Measurements from ENCODE around the gene PDHX.
A peak's percentile ranks its signal among the peaks of the same experiment; 100 is the strongest.
"Not testable (repeated sequence)": the region's sequence is repeated elsewhere in the genome, so short reads cannot be mapped to it uniquely, and the experiment has no call there.

Gene PDHX

DNA sequence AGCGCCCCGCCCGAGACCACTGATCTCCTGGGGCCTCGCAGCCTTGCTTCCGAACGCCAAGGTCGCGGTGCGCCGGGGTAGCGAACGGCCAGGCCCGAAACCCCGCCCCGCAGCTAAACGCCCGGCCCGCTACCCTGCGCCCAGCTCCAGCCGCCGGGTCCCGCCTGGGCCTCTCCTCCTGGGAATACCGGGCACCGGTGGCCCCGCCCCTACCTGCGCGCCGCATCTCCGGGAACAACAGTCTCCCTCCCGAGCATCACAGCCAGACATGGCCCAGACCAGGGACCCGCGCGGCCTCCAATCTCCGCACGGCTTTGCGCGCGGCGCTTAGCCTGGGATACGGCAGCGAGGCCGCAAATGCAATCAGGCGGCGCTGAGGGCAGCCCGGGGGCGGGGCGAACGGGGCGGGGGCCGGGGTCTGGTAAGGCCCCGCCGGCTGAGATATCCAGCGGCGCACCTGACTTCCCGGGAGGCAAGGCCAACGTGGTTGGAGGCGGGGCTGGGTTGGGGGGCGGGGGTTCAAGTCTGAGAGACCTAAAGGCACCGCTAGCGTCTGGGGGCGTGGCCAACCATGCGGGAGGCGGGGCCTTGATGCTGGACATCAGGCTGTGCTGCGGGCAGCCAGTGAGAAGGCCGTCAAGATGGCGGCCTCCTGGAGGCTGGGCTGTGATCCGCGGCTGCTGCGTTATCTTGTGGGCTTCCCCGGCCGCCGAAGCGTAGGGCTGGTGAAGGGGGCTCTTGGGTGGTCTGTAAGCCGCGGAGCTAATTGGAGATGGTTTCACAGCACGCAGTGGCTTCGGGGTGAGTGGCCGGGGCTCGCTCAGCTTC lies at the start of gene PDHX, which contains the start of gene APIP:
Gene PDHX, plus strand, starts transcription at position 604 of the 828 bp plus-strand sequence. Its CDS starts 38 bp downstream, at position 642.
Gene APIP, minus strand, starts transcription at position 365 of the 828 bp plus-strand sequence. Its CDS starts 95 bp downstream, at position 270.
- peak; percentile 99 for DNase-seq (ENCODE audit: extremely low read depth in 1 of 2, low read depth in 1 of 2)

- no peak for DNase-seq (ENCODE audit: extremely low read depth in 1 of 2, low read depth in 1 of 2)
Measured at GRCh38 chr11:34869425-34869824, 47.0 kb upstream of the PDHX start.

DNA sequence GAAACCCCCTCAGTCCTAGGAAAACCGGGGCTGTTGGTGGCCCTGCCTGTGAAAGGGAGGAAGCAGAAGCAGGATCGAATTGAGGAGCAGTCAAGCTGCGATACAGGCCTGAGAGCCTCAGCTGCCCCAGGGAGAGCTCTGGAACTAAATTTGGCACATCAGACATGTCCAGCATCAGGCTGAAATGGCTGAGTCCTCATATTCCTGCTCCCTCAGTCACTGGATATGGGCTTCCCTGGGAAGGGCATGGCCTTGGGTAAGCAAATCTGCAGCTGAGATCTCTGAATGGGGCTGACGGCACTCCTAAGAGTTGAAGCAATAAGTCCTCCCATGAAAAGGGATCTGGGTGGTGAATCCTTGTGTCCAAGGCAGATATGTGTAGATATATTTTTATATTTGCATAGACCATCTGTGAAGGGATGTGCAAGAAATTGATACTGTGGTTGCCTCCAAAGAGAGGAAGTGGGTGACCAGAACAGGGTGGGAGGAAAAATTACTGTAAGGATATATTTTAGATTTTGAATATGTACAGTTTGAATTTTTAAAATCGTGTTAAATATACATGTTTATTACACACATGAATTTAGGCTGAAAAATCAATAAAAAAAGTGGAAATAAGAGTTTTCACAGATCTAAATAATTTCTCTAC lies 45.7 kb upstream of the PDHX start:
- no peak for DNase-seq (ENCODE audit: extremely low read depth in 1 of 2, low read depth in 1 of 2)

GRCh38 chr11:34874202-34874601 lies 42.2 kb upstream of the PDHX start:
- no peak for DNase-seq (ENCODE audit: extremely low read depth in 1 of 2, low read depth in 1 of 2)

GRCh38 chr11:34877375-34877975 lies 38.9 kb upstream of the PDHX start:
- no peak for DNase-seq (ENCODE audit: extremely low read depth in 1 of 2, low read depth in 1 of 2)

DNA sequence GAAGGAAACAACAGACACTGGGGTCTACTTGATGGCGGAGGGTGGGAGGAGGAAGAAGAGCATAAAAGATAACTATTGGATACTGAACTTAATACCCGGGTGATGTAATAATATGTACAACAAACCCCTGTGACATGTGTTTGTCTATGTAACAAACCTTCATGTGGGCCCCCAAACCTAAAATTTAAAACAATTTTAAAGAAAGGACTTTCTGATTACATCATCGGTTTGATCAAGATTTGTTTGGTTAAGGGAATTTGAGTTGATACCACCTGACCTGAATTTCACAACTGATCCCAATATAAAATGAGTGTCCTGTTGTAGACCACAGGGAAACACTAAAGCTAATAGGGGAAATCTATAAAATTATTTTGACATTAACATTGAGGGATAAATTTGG lies 34.5 kb upstream of the PDHX start:
- no peak for DNase-seq (ENCODE audit: extremely low read depth in 1 of 2, low read depth in 1 of 2)

DNA sequence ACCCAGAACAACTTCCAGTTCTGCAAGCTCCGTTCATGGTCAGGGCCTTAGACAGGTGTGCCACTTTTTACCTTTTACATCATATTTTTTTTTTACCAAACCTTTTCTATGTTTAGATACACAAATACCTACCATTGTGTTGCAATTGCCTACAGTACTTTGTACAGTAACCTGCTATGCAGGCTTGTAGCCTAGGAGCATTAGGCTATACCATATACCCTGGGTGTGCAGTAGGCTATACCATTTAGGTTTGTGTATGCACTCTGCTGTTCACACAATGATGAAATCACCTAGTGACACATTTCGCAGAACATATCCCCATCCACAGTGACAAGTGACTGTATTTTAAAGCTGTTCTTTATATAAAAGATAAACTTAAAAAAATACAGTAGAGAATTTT lies 29.8 kb upstream of the PDHX start:
- DNase-seq (ENCODE audit: extremely low read depth in 1 of 2, low read depth in 1 of 2) = no peak

DNA sequence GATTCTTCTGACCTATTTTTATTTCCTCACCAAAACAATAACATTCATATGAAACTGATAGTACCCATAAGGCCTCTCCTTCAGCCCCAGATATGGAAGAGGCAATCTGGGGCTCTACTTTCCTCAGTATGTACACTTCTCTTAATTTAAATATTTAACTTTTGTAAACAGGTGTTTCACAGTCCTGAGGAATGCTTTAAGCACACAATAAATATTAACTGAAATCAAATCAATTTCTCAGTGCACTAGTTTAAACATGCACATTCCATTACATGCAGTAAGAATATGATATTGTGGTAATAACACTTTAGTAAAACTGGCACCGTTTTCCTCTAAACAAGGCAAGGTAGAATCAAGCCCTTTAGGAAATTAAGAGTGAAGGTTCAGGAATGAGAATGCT lies 29.2 kb upstream of the PDHX start:
- no peak for DNase-seq (ENCODE audit: extremely low read depth in 1 of 2, low read depth in 1 of 2)

GRCh38 chr11:34890089-34890488 lies 26.3 kb upstream of the PDHX start:
- DNase-seq (ENCODE audit: extremely low read depth in 1 of 2, low read depth in 1 of 2) = no peak

- DNase-seq (ENCODE audit: extremely low read depth in 1 of 2, low read depth in 1 of 2) = no peak
Measured at GRCh38 chr11:34890812-34891211, 25.6 kb upstream of the PDHX start.

DNA sequence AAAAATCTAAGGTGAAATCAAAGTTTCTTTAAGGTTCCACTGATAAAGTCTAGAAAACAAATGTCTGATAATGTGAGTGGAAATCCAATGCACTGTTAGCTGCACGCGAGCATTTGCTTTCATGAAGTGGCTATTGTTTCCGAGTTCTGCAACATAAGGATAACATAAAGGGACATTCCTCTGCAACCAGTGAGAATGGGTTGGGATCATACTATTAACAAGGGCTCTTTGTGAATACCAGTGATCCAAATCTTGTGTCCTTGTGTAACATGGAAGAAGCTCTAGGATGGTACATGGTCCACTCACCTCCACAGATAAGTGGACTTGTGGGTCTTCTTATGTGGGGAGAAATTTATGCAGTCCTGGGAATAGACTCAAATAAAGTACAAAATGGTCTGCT lies 24.8 kb upstream of the PDHX start:
- DNase-seq (ENCODE audit: extremely low read depth in 1 of 2, low read depth in 1 of 2) = no peak

- no peak for DNase-seq (ENCODE audit: extremely low read depth in 1 of 2, low read depth in 1 of 2)
Measured at GRCh38 chr11:34893416-34893815, 23.0 kb upstream of the PDHX start.

DNA sequence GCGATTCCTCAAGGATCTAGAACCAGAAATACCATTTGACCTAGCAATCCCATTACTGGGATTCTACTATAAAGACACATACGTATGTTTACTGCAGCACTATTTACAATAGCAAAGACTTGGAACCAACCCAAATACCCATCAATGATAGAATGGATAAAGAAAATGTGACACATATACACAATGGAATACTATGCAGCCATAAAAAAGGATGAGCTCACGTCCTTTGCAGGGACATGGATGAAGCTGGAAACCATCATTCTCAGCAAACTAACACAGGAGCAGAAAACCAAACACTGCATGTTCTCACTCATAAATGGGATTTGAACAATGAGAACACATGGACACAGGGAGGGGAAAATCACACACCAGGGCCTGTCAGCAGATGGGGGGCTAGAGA lies 20.2 kb upstream of the PDHX start:
- not testable (repeated sequence) for DNase-seq (ENCODE audit: extremely low read depth in 1 of 2, low read depth in 1 of 2)

- DNase-seq (ENCODE audit: extremely low read depth in 1 of 2, low read depth in 1 of 2) = no peak
Measured at GRCh38 chr11:34897171-34897870, 19.1 kb upstream of the PDHX start.

DNA sequence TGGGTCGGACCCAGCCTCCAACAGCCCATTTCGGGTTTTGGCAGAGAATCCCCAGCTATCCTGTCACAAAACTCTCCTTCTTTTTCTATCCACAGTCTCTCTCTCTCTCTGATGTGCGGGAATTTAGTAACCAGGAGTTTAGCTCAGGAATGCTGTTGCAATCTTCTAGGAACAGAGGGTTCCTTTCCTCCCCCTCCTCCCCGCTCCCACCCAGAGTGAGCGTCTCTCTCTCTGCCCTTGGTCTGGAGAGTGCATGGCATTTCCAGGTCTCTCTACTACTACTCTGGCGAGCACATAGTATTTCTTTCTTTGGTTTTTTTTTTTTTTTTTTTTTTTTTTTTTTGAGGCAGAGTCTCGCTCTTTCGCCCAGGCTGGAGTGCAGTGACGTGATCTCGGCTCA lies 17.9 kb upstream of the PDHX start:
- no peak for DNase-seq (ENCODE audit: extremely low read depth in 1 of 2, low read depth in 1 of 2)

DNA sequence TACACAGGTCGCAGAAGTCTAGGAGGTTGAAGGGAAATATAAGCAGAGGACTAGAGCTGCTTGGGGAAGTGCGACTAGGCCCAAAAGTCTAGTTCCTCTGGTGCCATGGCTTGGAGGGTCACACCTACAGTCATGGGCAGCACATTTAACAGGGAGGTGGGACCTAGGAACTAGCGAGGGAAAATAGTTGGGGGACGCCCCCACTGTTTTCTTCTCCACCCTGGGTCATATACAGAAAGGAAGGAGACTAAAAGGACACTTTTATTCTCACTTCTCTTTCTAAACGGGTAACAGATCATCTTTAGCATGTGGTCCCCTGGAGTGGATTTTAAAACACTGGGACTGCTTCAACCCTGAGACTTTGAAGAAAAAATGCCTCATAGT lies 16.8 kb upstream of the PDHX start:
- DNase-seq (ENCODE audit: extremely low read depth in 1 of 2, low read depth in 1 of 2) = no peak

DNA sequence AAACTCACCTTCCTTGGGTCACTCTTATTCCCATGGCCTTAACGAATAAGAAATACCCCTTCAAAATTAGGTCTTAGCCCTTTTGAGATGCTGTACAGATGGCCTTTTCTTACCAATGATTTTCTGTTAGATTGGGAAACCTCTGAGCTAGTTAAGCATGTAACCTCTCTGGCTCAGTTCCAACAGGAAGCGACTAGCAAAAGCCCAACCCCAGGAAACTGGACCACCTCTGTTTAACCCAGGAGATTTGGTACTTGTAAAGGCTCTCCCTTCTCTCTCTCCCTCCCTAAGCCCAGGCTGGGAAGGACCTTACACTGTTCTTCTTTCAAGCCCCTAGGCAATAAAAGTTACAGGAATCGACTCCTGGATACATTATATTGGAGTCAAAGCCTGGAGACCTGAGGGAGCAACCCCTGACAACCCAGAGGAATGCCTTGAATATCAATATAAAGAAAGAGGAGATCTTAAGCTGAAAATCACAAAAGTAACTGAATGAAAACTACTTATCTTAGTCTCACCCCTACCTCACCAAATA lies 11.9 kb upstream of the PDHX start:
- no peak for DNase-seq (ENCODE audit: extremely low read depth in 1 of 2, low read depth in 1 of 2)

DNA sequence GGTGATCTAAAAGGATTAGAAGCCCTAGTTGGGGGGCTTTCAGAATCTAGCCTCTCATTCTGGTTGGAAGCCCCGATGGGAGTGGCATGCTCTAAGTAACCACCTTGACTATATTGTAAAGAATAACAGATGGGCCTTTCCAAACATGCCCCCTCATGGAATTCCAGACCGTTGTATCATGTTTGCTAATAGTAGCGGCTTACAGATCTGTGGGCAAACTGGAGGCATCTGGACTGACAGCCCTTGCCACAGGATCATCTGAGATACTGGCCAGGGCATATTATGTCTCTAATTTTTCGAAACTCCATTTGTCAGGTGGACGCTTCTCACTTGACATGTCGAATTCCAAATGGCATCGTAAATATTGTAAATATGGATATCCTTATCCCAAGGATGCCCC lies 10.8 kb upstream of the PDHX start:
- DNase-seq (ENCODE audit: extremely low read depth in 1 of 2, low read depth in 1 of 2) = no peak

GRCh38 chr11:34907934-34908593 lies 8.4 kb upstream of the PDHX start:
- DNase-seq (ENCODE audit: extremely low read depth in 1 of 2, low read depth in 1 of 2) = no peak

- no peak for DNase-seq (ENCODE audit: extremely low read depth in 1 of 2, low read depth in 1 of 2)
Measured at GRCh38 chr11:34909415-34909814, 7.0 kb upstream of the PDHX start.

GRCh38 chr11:34909955-34910354 lies 6.5 kb upstream of the PDHX start:
- DNase-seq (ENCODE audit: extremely low read depth in 1 of 2, low read depth in 1 of 2) = no peak

Data from stimulated activated CD8-positive, alpha-beta memory T cell treated with anti-CD3 and anti-CD28 coated beads, Interleukin-7, amount 100 ng/mL, for 48 hours (primary cell).